ENCODE results near the gene DHH. TPM values are rescaled to one million over a fixed set of nuclear protein-coding genes. Genes with fewer than 3 reads are reported as not detected.

The DHH gene
- total and polyA plus RNA-seq, 2 experiments from 2014 or later = not detected

- Histone ChIP-seq H3K9me3 (ENCODE audit: low read depth) (no peaks in the 10 kb centered on the region), H3K27me3 (peaks cover 67% of the 10 kb centered on the region), H3K27ac (no peak overlapping the region), H3K9me2 (replicated peaks; ENCODE audit: insufficient read depth) (no peaks in the 10 kb centered on the region), H3K4me1 (ENCODE audit: insufficient read depth) (peaks cover 10% of the 10 kb centered on the region), H3K36me3 (replicated peaks; ENCODE audit: insufficient read depth, low read depth) (no peaks in the 10 kb centered on the region), H3K4me3 (peak overlapping the region; percentile 29), H3K79me2 (no peaks in the 10 kb centered on the region), H3K4me2 (peak overlapping the region; percentile 87), H2AFZ (no peak overlapping the region), H4K20me1 (ENCODE audit: insufficient read depth, poor library complexity, severe bottlenecking) (no peaks in the 10 kb centered on the region)
- 11% methylated on average over 67 of the region's 88 CpGs for WGBS (ENCODE audit: low lambda C conversion rate, missing lambda C conversion rate)
- TF ChIP-seq EZH2 (IDR thresholded peaks at IDR 0.05; ENCODE audit: borderline replicate concordance) (peak; percentile 91), EZH2phosphoT487 (IDR thresholded peaks at IDR 0.05; ENCODE audit: low read depth, severe bottlenecking, unreplicated experiment) (peak; percentile 25), CTCF (IDR thresholded peaks at IDR 0.05; ENCODE audit: poor library complexity) (peak; percentile 15)
- peak; percentile 32 for DNase-seq (ENCODE audit: low spot score)
Observed at GRCh38 chr12:49089821-49090773, 4.5 kb downstream of the DHH start.

- Histone ChIP-seq H4K20me1 (ENCODE audit: insufficient read depth, poor library complexity, severe bottlenecking) (no peaks in the 10 kb centered on the region), H3K9me3 (ENCODE audit: low read depth) (no peaks in the 10 kb centered on the region), H3K4me1 (ENCODE audit: insufficient read depth) (no peaks in the 10 kb centered on the region), H3K36me3 (replicated peaks; ENCODE audit: insufficient read depth, low read depth) (no peaks in the 10 kb centered on the region), H3K27me3 (peaks cover 55% of the 10 kb centered on the region), H3K79me2 (no peaks in the 10 kb centered on the region), H2AFZ (no peak overlapping the region), H3K4me2 (no peak overlapping the region), H3K9me2 (replicated peaks; ENCODE audit: insufficient read depth) (no peaks in the 10 kb centered on the region), H3K27ac (no peak overlapping the region), H3K4me3 (no peak overlapping the region)
- no peak for DNase-seq (ENCODE audit: low spot score)
- 80% methylated on average over 6 of the region's 6 CpGs for WGBS (ENCODE audit: low lambda C conversion rate, missing lambda C conversion rate)
- TF ChIP-seq CTCF (IDR thresholded peaks at IDR 0.05; ENCODE audit: poor library complexity) (no peak), EZH2 (IDR thresholded peaks at IDR 0.05; ENCODE audit: borderline replicate concordance) (no peak), EZH2phosphoT487 (IDR thresholded peaks at IDR 0.05; ENCODE audit: low read depth, severe bottlenecking, unreplicated experiment) (no peak)
Observed at GRCh38 chr12:49088932-49089330, 5.7 kb downstream of the DHH start.

- Histone ChIP-seq H3K4me2 (peak overlapping the region; percentile 69), H3K27me3 (peaks cover 49% of the 10 kb centered on the region), H4K20me1 (ENCODE audit: insufficient read depth, poor library complexity, severe bottlenecking) (no peaks in the 10 kb centered on the region), H3K27ac (no peak overlapping the region), H3K36me3 (replicated peaks; ENCODE audit: insufficient read depth, low read depth) (no peaks in the 10 kb centered on the region), H3K9me3 (ENCODE audit: low read depth) (no peaks in the 10 kb centered on the region), H3K79me2 (no peaks in the 10 kb centered on the region), H3K4me1 (ENCODE audit: insufficient read depth) (no peaks in the 10 kb centered on the region), H3K9me2 (replicated peaks; ENCODE audit: insufficient read depth) (no peaks in the 10 kb centered on the region), H2AFZ (no peak overlapping the region), H3K4me3 (no peak overlapping the region)
- peak; percentile 93 for DNase-seq (ENCODE audit: low spot score)
- TF ChIP-seq EZH2 (IDR thresholded peaks at IDR 0.05; ENCODE audit: borderline replicate concordance) (no peak), CTCF (IDR thresholded peaks at IDR 0.05; ENCODE audit: poor library complexity) (peak; percentile 90)
- WGBS (ENCODE audit: low lambda C conversion rate, missing lambda C conversion rate) = 3% methylated on average over 18 of the region's 18 CpGs
Observed at GRCh38 chr12:49088150-49088931, 6.3 kb downstream of the DHH start.
